ENCODE measurements around the gene FAM187B.

DNA sequence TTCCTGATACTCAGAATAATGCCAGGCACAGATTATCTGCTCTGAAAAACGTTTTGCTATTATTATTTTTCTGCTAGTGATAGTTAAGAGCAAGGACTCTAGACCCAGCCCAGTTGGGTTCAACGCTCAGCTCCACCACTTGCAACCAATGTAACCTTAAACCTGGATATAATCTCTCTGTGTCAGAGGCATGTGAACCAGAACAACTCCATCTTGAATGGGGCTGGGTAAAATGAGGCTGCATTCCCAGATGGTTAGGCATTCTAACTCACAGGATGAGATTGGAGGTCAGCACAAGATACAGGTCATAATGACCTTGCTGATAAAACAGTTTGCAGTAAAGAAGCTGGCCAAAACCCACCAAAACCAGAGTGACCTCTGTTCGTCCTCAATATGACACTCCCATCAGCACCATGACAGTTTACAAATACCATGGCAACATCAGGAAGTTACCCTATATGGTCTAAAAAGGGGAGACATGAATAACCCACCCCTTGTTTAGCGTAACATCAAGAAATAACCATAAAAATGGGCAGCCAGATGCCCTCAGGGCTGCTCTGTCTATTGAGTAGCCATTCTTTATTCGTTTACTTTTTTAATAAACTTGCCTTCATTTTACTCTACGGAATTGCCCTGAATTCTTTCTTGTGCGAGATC, 13.6 kb downstream of the FAM187B start:
- TF ChIP-seq POLR2AphosphoS5 (IDR thresholded peaks at IDR 0.05; ENCODE audit: low read depth, low read length): no peak
- TF ChIP-seq, protein P1, sequence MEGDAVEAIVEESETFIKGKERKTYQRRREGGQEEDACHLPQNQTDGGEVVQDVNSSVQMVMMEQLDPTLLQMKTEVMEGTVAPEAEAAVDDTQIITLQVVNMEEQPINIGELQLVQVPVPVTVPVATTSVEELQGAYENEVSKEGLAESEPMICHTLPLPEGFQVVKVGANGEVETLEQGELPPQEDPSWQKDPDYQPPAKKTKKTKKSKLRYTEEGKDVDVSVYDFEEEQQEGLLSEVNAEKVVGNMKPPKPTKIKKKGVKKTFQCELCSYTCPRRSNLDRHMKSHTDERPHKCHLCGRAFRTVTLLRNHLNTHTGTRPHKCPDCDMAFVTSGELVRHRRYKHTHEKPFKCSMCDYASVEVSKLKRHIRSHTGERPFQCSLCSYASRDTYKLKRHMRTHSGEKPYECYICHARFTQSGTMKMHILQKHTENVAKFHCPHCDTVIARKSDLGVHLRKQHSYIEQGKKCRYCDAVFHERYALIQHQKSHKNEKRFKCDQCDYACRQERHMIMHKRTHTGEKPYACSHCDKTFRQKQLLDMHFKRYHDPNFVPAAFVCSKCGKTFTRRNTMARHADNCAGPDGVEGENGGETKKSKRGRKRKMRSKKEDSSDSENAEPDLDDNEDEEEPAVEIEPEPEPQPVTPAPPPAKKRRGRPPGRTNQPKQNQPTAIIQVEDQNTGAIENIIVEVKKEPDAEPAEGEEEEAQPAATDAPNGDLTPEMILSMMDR (IDR thresholded peaks at IDR 0.05 in 2 of 3, conservative IDR thresholded peaks at IDR 0.05 in 1 of 3; ENCODE audit: borderline replicate concordance in 1 of 3, insufficient read depth in 1 of 3, low read depth in 2 of 3, low read length in 2 of 3): no peak
- no peak for TF ChIP-seq ZNF274 (IDR thresholded peaks at IDR 0.05; ENCODE audit: low read depth, low read length)
- TF ChIP-seq, protein P2, sequence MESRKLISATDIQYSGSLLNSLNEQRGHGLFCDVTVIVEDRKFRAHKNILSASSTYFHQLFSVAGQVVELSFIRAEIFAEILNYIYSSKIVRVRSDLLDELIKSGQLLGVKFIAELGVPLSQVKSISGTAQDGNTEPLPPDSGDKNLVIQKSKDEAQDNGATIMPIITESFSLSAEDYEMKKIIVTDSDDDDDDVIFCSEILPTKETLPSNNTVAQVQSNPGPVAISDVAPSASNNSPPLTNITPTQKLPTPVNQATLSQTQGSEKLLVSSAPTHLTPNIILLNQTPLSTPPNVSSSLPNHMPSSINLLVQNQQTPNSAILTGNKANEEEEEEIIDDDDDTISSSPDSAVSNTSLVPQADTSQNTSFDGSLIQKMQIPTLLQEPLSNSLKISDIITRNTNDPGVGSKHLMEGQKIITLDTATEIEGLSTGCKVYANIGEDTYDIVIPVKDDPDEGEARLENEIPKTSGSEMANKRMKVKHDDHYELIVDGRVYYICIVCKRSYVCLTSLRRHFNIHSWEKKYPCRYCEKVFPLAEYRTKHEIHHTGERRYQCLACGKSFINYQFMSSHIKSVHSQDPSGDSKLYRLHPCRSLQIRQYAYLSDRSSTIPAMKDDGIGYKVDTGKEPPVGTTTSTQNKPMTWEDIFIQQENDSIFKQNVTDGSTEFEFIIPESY (IDR thresholded peaks at IDR 0.05; ENCODE audit: extremely low read depth, insufficient replicate concordance, low read length): no peak
- no peak for TF ChIP-seq EGR1 (IDR thresholded peaks at IDR 0.05; ENCODE audit: low read depth)
- TF ChIP-seq, protein P3, sequence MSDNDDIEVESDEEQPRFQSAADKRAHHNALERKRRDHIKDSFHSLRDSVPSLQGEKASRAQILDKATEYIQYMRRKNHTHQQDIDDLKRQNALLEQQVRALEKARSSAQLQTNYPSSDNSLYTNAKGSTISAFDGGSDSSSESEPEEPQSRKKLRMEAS (IDR thresholded peaks at IDR 0.05): no peak; the same call in 1 of the 2 replicates
- TF ChIP-seq, protein P4, sequence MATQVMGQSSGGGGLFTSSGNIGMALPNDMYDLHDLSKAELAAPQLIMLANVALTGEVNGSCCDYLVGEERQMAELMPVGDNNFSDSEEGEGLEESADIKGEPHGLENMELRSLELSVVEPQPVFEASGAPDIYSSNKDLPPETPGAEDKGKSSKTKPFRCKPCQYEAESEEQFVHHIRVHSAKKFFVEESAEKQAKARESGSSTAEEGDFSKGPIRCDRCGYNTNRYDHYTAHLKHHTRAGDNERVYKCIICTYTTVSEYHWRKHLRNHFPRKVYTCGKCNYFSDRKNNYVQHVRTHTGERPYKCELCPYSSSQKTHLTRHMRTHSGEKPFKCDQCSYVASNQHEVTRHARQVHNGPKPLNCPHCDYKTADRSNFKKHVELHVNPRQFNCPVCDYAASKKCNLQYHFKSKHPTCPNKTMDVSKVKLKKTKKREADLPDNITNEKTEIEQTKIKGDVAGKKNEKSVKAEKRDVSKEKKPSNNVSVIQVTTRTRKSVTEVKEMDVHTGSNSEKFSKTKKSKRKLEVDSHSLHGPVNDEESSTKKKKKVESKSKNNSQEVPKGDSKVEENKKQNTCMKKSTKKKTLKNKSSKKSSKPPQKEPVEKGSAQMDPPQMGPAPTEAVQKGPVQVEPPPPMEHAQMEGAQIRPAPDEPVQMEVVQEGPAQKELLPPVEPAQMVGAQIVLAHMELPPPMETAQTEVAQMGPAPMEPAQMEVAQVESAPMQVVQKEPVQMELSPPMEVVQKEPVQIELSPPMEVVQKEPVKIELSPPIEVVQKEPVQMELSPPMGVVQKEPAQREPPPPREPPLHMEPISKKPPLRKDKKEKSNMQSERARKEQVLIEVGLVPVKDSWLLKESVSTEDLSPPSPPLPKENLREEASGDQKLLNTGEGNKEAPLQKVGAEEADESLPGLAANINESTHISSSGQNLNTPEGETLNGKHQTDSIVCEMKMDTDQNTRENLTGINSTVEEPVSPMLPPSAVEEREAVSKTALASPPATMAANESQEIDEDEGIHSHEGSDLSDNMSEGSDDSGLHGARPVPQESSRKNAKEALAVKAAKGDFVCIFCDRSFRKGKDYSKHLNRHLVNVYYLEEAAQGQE (IDR thresholded peaks at IDR 0.05; ENCODE audit: low read depth): no peak
- no peak for TF ChIP-seq SP1 (IDR thresholded peaks at IDR 0.05; ENCODE audit: low read depth)
- no peak for TF ChIP-seq POLR2A (IDR thresholded peaks at IDR 0.05; ENCODE audit: borderline replicate concordance, extremely low read depth, insufficient read depth, insufficient read length)
- TF ChIP-seq EZH2 (IDR thresholded peaks at IDR 0.05): no peak
- no peak for TF ChIP-seq CEBPB (IDR thresholded peaks at IDR 0.05; ENCODE audit: low read depth)
- TF ChIP-seq RAD21 (IDR thresholded peaks at IDR 0.05; ENCODE audit: low read depth): no peak

All from HCT116 (cell line).